ENCODE measurements around the gene ST8SIA2. TPM values are rescaled to one million over a fixed set of nuclear protein-coding genes. Genes with fewer than 3 reads are reported as not detected.

The ST8SIA2 gene
- total RNA-seq, 1 experiment from 2014 or later = 0.43 TPM

- POLR2A ChIA-PET (ENCODE audit: low non-redundant PET) = no interaction called here
- no peak for TF ChIP-seq CTCF (conservative IDR thresholded peaks at IDR 0.05; ENCODE audit: low read depth, low read length)
- no peak for TF ChIP-seq EZH2 (IDR thresholded peaks at IDR 0.05; ENCODE audit: borderline replicate concordance, low read depth, low read length, poor library complexity, severe bottlenecking)
- CTCF ChIA-PET = no interaction called here
- BruUV-seq (replicated peaks) = no TSS peak
- Histone ChIP-seq H3K4me3 (ENCODE audit: low read depth, low read length, poor library complexity, severe bottlenecking) (no peak overlapping the region), H3K9me3 (ENCODE audit: low read depth, low read length, poor library complexity, severe bottlenecking) (no peaks in the 10 kb centered on the region), H3K36me3 (ENCODE audit: insufficient read depth, low read length, poor library complexity, severe bottlenecking) (no peaks in the 10 kb centered on the region), H3K4me1 (ENCODE audit: insufficient read depth, low read length, poor library complexity, severe bottlenecking) (no peaks in the 10 kb centered on the region), H3K27me3 (replicated peaks; ENCODE audit: insufficient read depth, low read depth, low read length, poor library complexity) (peaks cover 9% of the 10 kb centered on the region), H3K27ac (ENCODE audit: low read depth, low read length, poor library complexity, severe bottlenecking) (no peak overlapping the region)
- intact Hi-C loops (cut with micrococcal nuclease; ENCODE audit: unreplicated experiment) = no loop called here
- DNase-seq (ENCODE audit: low spot score) = no peak
Measured at GRCh38 chr15:92413510-92413909, 19.8 kb downstream of the ST8SIA2 start.

GRCh38 chr15:92415639-92416297 is 22.1 kb downstream of the ST8SIA2 start:
- ChIA-PET CTCF (no interaction called here), POLR2A (ENCODE audit: low non-redundant PET) (no interaction called here)
- no TSS peak for BruUV-seq (replicated peaks)
- Histone ChIP-seq H3K27me3 (replicated peaks; ENCODE audit: insufficient read depth, low read depth, low read length, poor library complexity) (peaks cover 9% of the 10 kb centered on the region), H3K36me3 (ENCODE audit: insufficient read depth, low read length, poor library complexity, severe bottlenecking) (no peaks in the 10 kb centered on the region), H3K27ac (ENCODE audit: low read depth, low read length, poor library complexity, severe bottlenecking) (no peak overlapping the region), H3K4me1 (ENCODE audit: insufficient read depth, low read length, poor library complexity, severe bottlenecking) (no peaks in the 10 kb centered on the region), H3K9me3 (ENCODE audit: low read depth, low read length, poor library complexity, severe bottlenecking) (no peaks in the 10 kb centered on the region), H3K4me3 (ENCODE audit: low read depth, low read length, poor library complexity, severe bottlenecking) (no peak overlapping the region)
- intact Hi-C loops (cut with micrococcal nuclease; ENCODE audit: unreplicated experiment) = no loop called here
- TF ChIP-seq CTCF (conservative IDR thresholded peaks at IDR 0.05; ENCODE audit: low read depth, low read length) = no peak
- no peak for TF ChIP-seq EZH2 (IDR thresholded peaks at IDR 0.05; ENCODE audit: borderline replicate concordance, low read depth, low read length, poor library complexity, severe bottlenecking)
- no peak for DNase-seq (ENCODE audit: low spot score)

- ChIA-PET CTCF (no interaction called here), POLR2A (ENCODE audit: low non-redundant PET) (no interaction called here)
- Histone ChIP-seq H3K27me3 (replicated peaks; ENCODE audit: insufficient read depth, low read depth, low read length, poor library complexity) (peaks cover 5% of the 10 kb centered on the region), H3K27ac (ENCODE audit: low read depth, low read length, poor library complexity, severe bottlenecking) (no peak overlapping the region), H3K4me1 (ENCODE audit: insufficient read depth, low read length, poor library complexity, severe bottlenecking) (no peaks in the 10 kb centered on the region), H3K4me3 (ENCODE audit: low read depth, low read length, poor library complexity, severe bottlenecking) (no peak overlapping the region), H3K9me3 (ENCODE audit: low read depth, low read length, poor library complexity, severe bottlenecking) (no peaks in the 10 kb centered on the region), H3K36me3 (ENCODE audit: insufficient read depth, low read length, poor library complexity, severe bottlenecking) (no peaks in the 10 kb centered on the region)
- DNase-seq (ENCODE audit: low spot score) = no peak
- intact Hi-C loops (cut with micrococcal nuclease; ENCODE audit: unreplicated experiment) = no loop called here
- no peak for TF ChIP-seq CTCF (conservative IDR thresholded peaks at IDR 0.05; ENCODE audit: low read depth, low read length)
- TF ChIP-seq EZH2 (IDR thresholded peaks at IDR 0.05; ENCODE audit: borderline replicate concordance, low read depth, low read length, poor library complexity, severe bottlenecking) = no peak
- no TSS peak for BruUV-seq (replicated peaks)
Measured at GRCh38 chr15:92416557-92416956, 22.9 kb downstream of the ST8SIA2 start.

All from A673 (cell line).